ENCODE measurements around the gene RPIA.

GRCh38 chr2:88684519-88684918 is 7.0 kb upstream of the RPIA start:
- TF ChIP-seq CTCF (conservative IDR thresholded peaks at IDR 0.05; ENCODE audit: low read depth, low read length) (no peak), POLR2A (IDR thresholded peaks at IDR 0.05; ENCODE audit: low read depth, low read length) (no peak)
